Right ventricle myocardium inferior (tissue), 1 donor: ENCODE data around the gene GPX8. TPM values are rescaled to one million over a fixed set of nuclear protein-coding genes. Genes with fewer than 3 reads are reported as not detected.

Experiments used
- microRNA-seq: library from miRNA; unstranded; fragments of <30 nt; microRNA quantifications from one replicate; pipeline ENCODE4 v1.2.0, GENCODE V29; 2020
- total RNA-seq: library from RNA; stranded (reverse); fragmentation: NEBNext Ultra II Directional; extraction: Animal tissue kit (Norgen Biotek cat#: 25700); gene quantifications from one replicate; pipeline ENCODE4 v1.2.1, GENCODE V29; 2021
- donor health status: DM: no; HTN: yes; CAD: no; lungs with severe emphysema.

Gene GPX8
- total RNA-seq, 1 donor from 2014 or later, result 7.4 TPM

Small RNAs within 50 kb of the gene (microRNA-seq; reads per million reads assigned to microRNA genes)
- gene MIR449A, result not detected
- gene MIR449B, result not detected
- gene MIR449C, result not detected

Other genes starting within 250 kb of the GPX8 start
- 0.19 TPM for gene ESM1, start 174.6 kb upstream of the GPX8 start, total RNA-seq
- gene GZMK, start 135.9 kb upstream of the GPX8 start, total RNA-seq, result 0.41 TPM
- gene GZMA, start 57.5 kb upstream of the GPX8 start, total RNA-seq, result 1.7 TPM
- not detected for gene CDC20B, start 13.0 kb downstream of the GPX8 start, total RNA-seq
- not detected for gene MCIDAS, start 67.1 kb downstream of the GPX8 start, total RNA-seq
- gene CCNO, start 73.4 kb downstream of the GPX8 start, total RNA-seq, result not detected
- 19.8 TPM for gene DHX29, start 147.5 kb downstream of the GPX8 start, total RNA-seq
- 61.4 TPM for gene MTREX, start 147.8 kb downstream of the GPX8 start, total RNA-seq